GM04503 (cell line): ENCODE measurements around the gene KIAA0408.
"Not testable (repeated sequence)": the region's sequence is repeated elsewhere in the genome, so short reads cannot be mapped to it uniquely, and the experiment has no call there.

Experiments used
- DNase-seq: peaks from one replicate; pipeline ENCODE4 v3.0.0-alpha.2; 2012; ENCODE audit warnings: low read depth

The KIAA0408 gene

GRCh38 chr6:127412016-127412415, 47.2 kb downstream of the KIAA0408 start:
- DNase-seq, result not testable (repeated sequence)
